HepG2 (cell line): Measurements from ENCODE around the gene SNAPC4. TPM values are rescaled to one million over a fixed set of nuclear protein-coding genes. Genes with fewer than 3 reads are reported as not detected.

ENCODE experiments used
- ATAC-seq: fragments of 200-7000 bp; cut with Tn5 transposase; 3 replicates; pipeline ENCODE4 v1.9.1; 2020; ENCODE audit warnings: mild to moderate bottlenecking, moderate library complexity
- BruUV-seq: library from RNA; stranded (reverse); fragments of 400-500 nt; replicated peaks from 2 replicates; lab custom pipeline; 2021; lab: Mats Ljungman, UMichigan
- CTCF ChIA-PET: fragments of 300-600 bp; formaldehyde crosslinking; extraction: SDS; loops from one replicate; lab custom pipeline; 2021; ENCODE audit warnings: low total read pairs, inconsistent platforms, low intra/inter-chr PET ratio; lab: Yijun Ruan, JAX
- POLR2A ChIA-PET: fragments of 350-600 bp; sonication (Branson Sonifier 250); formaldehyde crosslinking; loops from one replicate; lab custom pipeline; 2020; ENCODE audit warnings: antibody characterized with exemption, inconsistent platforms; lab: Yijun Ruan, JAX
- DNase-seq: peaks from one replicate; pipeline ENCODE4 v3.0.0-alpha.2; 2015; ENCODE audit warnings: low spot score
- FAIRE-seq: peaks from 3 replicates; lab custom pipeline; 2011; peaks lifted over from hg19 to GRCh38; lab: Jason Lieb, UNC
- H2AFZ ChIP-seq: one replicate; pipeline ENCODE4 v1.6.1; 2011; ENCODE audit warnings: low read length, inconsistent platforms
- H3K27ac ChIP-seq: fragments of 300-600 bp; 3 replicates; pipeline ENCODE4 v1.8.0; 2011; ENCODE audit warnings: mixed run types, mild to moderate bottlenecking, mixed read lengths, low read length, inconsistent platforms; ENCODE audit not compliant: insufficient read depth; ENCODE audit errors: extremely low read length
- H3K27me3 ChIP-seq, 2 experiments: fragments of 200-600 bp in 1 of 2; 2 replicates in 1 of 2; 3 replicates in 1 of 2; pipeline versions ENCODE4 v1.6.0 to v1.8.0; 2011; ENCODE audit warnings: low read length in 2 of 2, mild to moderate bottlenecking in 2 of 2, moderate library complexity in 2 of 2, inconsistent platforms in 1 of 2; ENCODE audit not compliant: insufficient read depth in 2 of 2, control insufficient read depth in 1 of 2
- H3K36me3 ChIP-seq, 2 experiments: fragments of 200-600 bp in 1 of 2; replicated peaks in 1 of 2; 2 replicates in 1 of 2; 3 replicates in 1 of 2; pipeline versions ENCODE4 v1.5.1 to v1.8.0; 2011; ENCODE audit warnings: low read length in 2 of 2, inconsistent platforms in 1 of 2; ENCODE audit not compliant: insufficient read depth in 2 of 2, control insufficient read depth in 1 of 2
- H3K4me1 ChIP-seq: 2 replicates; pipeline ENCODE4 v1.5.1; 2012; ENCODE audit warnings: low read length, inconsistent platforms; ENCODE audit not compliant: insufficient read depth
- H3K4me2 ChIP-seq: 2 replicates; pipeline ENCODE4 v1.6.0; 2011; ENCODE audit warnings: low read depth, low read length, inconsistent platforms
- H3K4me3 ChIP-seq, 3 experiments: fragments of 200-600 bp in 1 of 3; sonication (generic), shearing (Covaris generic) in 1 of 3; replicated peaks in 1 of 3; 2 replicates each; pipeline ENCODE4 v1.5.1; 2011 to 2016; ENCODE audit warnings: low read length in 3 of 3, inconsistent platforms in 2 of 3, low read depth in 2 of 3, mild to moderate bottlenecking in 2 of 3, control low read depth in 1 of 3, mixed read lengths in 1 of 3; ENCODE audit not compliant: insufficient read depth in 1 of 3
- H3K79me2 ChIP-seq: one replicate; pipeline ENCODE4 v1.6.1; 2011; ENCODE audit warnings: low read length, inconsistent platforms; ENCODE audit not compliant: insufficient read depth
- H3K9ac ChIP-seq: 2 replicates; pipeline ENCODE4 v1.6.0; 2011; ENCODE audit warnings: mild to moderate bottlenecking, low read depth, low read length, inconsistent platforms; ENCODE audit not compliant: insufficient read depth
- H3K9me3 ChIP-seq: 2 replicates; pipeline ENCODE4 v1.5.1; 2012; ENCODE audit warnings: mild to moderate bottlenecking, low read length
- H4K20me1 ChIP-seq: 2 replicates; pipeline ENCODE4 v1.6.0; 2011; ENCODE audit warnings: inconsistent platforms, mild to moderate bottlenecking, low read length, moderate library complexity; ENCODE audit not compliant: insufficient read depth
- AGO2 ChIP-seq: fragments of 200-400 bp; formaldehyde crosslinking; optimal IDR thresholded peaks from 2 replicates; pipeline ENCODE3; 2017; ENCODE audit warnings: mild to moderate bottlenecking, low read depth, low read length, moderate library complexity
- ARNT2 ChIP-seq: sonication (generic); formaldehyde crosslinking; IDR thresholded peaks from 2 replicates; pipeline ENCODE4 v1.8.0; 2022; ENCODE audit warnings: mild to moderate bottlenecking, low read depth, missing genetic modification reagents, moderate library complexity
- ATF6 ChIP-seq: sonication (generic); formaldehyde crosslinking; conservative IDR thresholded peaks from 2 replicates; pipeline ENCODE4 v1.4.0; 2020; ENCODE audit warnings: missing genetic modification reagents
- DNMT1 ChIP-seq: sonication (generic); formaldehyde crosslinking; IDR thresholded peaks from 2 replicates; pipeline ENCODE4 v1.5.1; 2020; ENCODE audit warnings: mild to moderate bottlenecking, missing genetic modification reagents
- ELF4 ChIP-seq: sonication (generic); formaldehyde crosslinking; IDR thresholded peaks from 2 replicates; pipeline ENCODE4 v1.5.0; 2020; ENCODE audit warnings: missing genetic modification reagents, mild to moderate bottlenecking, moderate library complexity, borderline replicate concordance
- HOXA9 ChIP-seq: sonication (generic); formaldehyde crosslinking; IDR thresholded peaks from 2 replicates; pipeline ENCODE4 v1.8.1; 2022; ENCODE audit warnings: missing genetic modification reagents, mild to moderate bottlenecking, moderate library complexity, borderline replicate concordance
- KDM2A ChIP-seq: sonication (generic); formaldehyde crosslinking; IDR thresholded peaks from 2 replicates; pipeline ENCODE4 v1.4.0; 2020; ENCODE audit warnings: low read depth, missing genetic modification reagents, borderline replicate concordance
- KDM5B ChIP-seq: sonication (generic); formaldehyde crosslinking; IDR thresholded peaks from 2 replicates; pipeline ENCODE4 v1.4.0; 2020; ENCODE audit warnings: missing genetic modification reagents, mild to moderate bottlenecking, borderline replicate concordance
- NFYC ChIP-seq: IDR thresholded peaks from 2 replicates; pipeline ENCODE4 v1.6.1; 2016; ENCODE audit warnings: missing genetic modification reagents, missing compliant biosample characterization
- NONO ChIP-seq, 2 experiments: fragments of 450-650 bp in 1 of 2; sonication (generic) in 1 of 2; formaldehyde crosslinking in 1 of 2; IDR thresholded peaks in 1 of 2; conservative IDR thresholded peaks in 1 of 2; 2 replicates each; pipeline versions ENCODE4 v1.6.1 to v1.8.0; 2017 to 2022; ENCODE audit warnings: mild to moderate bottlenecking in 1 of 2, missing genetic modification reagents in 1 of 2, moderate library complexity in 1 of 2
- RBFOX2 ChIP-seq: fragments of 200-400 bp; formaldehyde crosslinking; IDR thresholded peaks from 2 replicates; pipeline ENCODE4 v1.6.1; 2017; ENCODE audit warnings: low read depth, mild to moderate bottlenecking, low read length
- RBM22 ChIP-seq: fragments of 200-400 bp; formaldehyde crosslinking; optimal IDR thresholded peaks from 2 replicates; pipeline ENCODE3; 2017; ENCODE audit warnings: mild to moderate bottlenecking, low read length, moderate library complexity
- SAP130 ChIP-seq: IDR thresholded peaks from 2 replicates; pipeline ENCODE4 v1.6.1; 2016; ENCODE audit warnings: low read depth
- TARDBP ChIP-seq: sonication (generic); formaldehyde crosslinking; IDR thresholded peaks from 2 replicates; pipeline ENCODE4 v1.8.0; 2022; ENCODE audit warnings: mild to moderate bottlenecking, missing genetic modification reagents
- ZBTB20 ChIP-seq: sonication (generic); formaldehyde crosslinking; IDR thresholded peaks from 2 replicates; pipeline ENCODE4 v1.8.1; 2023; ENCODE audit warnings: missing genetic modification reagents, low read depth, mild to moderate bottlenecking, borderline replicate concordance
- ZNF12 ChIP-seq: sonication (generic); formaldehyde crosslinking; IDR thresholded peaks from 2 replicates; pipeline ENCODE4 v1.5.0; 2020; ENCODE audit warnings: missing genetic modification reagents
- ZNF264 ChIP-seq: sonication (generic); formaldehyde crosslinking; IDR thresholded peaks from 2 replicates; pipeline ENCODE4 v1.4.0; 2020; ENCODE audit warnings: missing genetic modification reagents
- ZNF276 ChIP-seq: sonication (generic); formaldehyde crosslinking; IDR thresholded peaks from 2 replicates; pipeline ENCODE4 v1.4.0; 2020; ENCODE audit warnings: mild to moderate bottlenecking, low read depth, missing genetic modification reagents
- ZNF577 ChIP-seq: sonication (generic); formaldehyde crosslinking; IDR thresholded peaks from 2 replicates; pipeline ENCODE4 v1.4.0; 2020; ENCODE audit warnings: mild to moderate bottlenecking, low read depth, missing genetic modification reagents, borderline replicate concordance
- ZNF841 ChIP-seq: sonication (generic); formaldehyde crosslinking; IDR thresholded peaks from 2 replicates; pipeline ENCODE4 v1.8.1; 2023; ENCODE audit warnings: missing genetic modification reagents, borderline replicate concordance
- WGBS: methylation state at CpG from one replicate; pipeline ENCODE4 v1.1.6; 2017; ENCODE audit warnings: low lambda C conversion rate; 5-methylcytosine and 5-hydroxymethylcytosine counted together
- in situ Hi-C: cut with HindIII; loops from 2 replicates; pipeline ENCODE4 v1.10.0; 2017; ENCODE audit warnings: low pct_unique_long_range_greater_than_20kb; ENCODE audit not compliant: extremely low pct_ligation_motif_present
- intact Hi-C: fragments of 100-400 bp; cut with micrococcal nuclease; formaldehyde crosslinking; loops from one replicate; pipeline ENCODE4 v1.10.0; 2022; ENCODE audit not compliant: unreplicated experiment
- polyA plus RNA-seq, 8 experiments: library from polyadenylated mRNA; depleted of rRNA in 3 of 8; stranded (reverse) in 7 of 8; unstranded in 1 of 8; fragments of >200 nt; fragmentation: Illumina TruSeq in 4 of 8; extraction: Trizol in 4 of 8; gene quantifications; 2 replicates each; pipeline versions ENCODE4 v1.2.1 to v1.2.3, GENCODE V29; 2011 to 2016; ENCODE audit warnings: low read depth in 4 of 8, missing spikeins in 1 of 8, mixed read lengths in 1 of 8; ENCODE audit not compliant: insufficient read depth in 1 of 8
- total RNA-seq, 5 experiments: library from RNA; depleted of rRNA; stranded (reverse); fragments of >200 nt; fragmentation: Illumina TruSeq; extraction: Trizol; gene quantifications; 2 replicates each; pipeline ENCODE4 v1.2.3, GENCODE V29; 2016; ENCODE audit warnings: low read depth in 1 of 5

The SNAPC4 gene
- total and polyA plus RNA-seq, 2 of the 13 experiments (the other 11 are each of a cell fraction or from before 2014, with no cell fraction given), result 2.0 to 6.0 TPM

- no peak overlapping the region for H2AFZ ChIP-seq
- no peaks in the 10 kb centered on the region for H3K27me3 ChIP-seq
- H3K36me3 ChIP-seq, result peaks cover 45 to 82% of the 10 kb centered on the region in 2 experiments
- H3K4me3 ChIP-seq, result no peak overlapping the region
- 95% methylated on average over 38 of the region's 48 CpGs for WGBS
- no peak overlapping the region for H3K27ac ChIP-seq
- peaks cover 5% of the 10 kb centered on the region for H3K79me2 ChIP-seq
- FAIRE-seq, result no peak
- no peaks in the 10 kb centered on the region for H3K4me1 ChIP-seq
- no peak overlapping the region for H3K9ac ChIP-seq
- TF ChIP-seq ZNF276 (CRISPR knock-in tag) (no peak), RBM22 (no peak), SAP130 (CRISPR knock-in tag) (no peak), NONO (IDR thresholded peaks at IDR 0.05) (no peak), NONO (CRISPR knock-in tag; conservative IDR thresholded peaks at IDR 0.05) (no peak), RBFOX2 (peak; percentile 74), KDM2A (CRISPR knock-in tag) (no peak), ELF4 (CRISPR knock-in tag) (no peak), ZNF841 (no peak), ZNF264 (no peak), ARNT2 (no peak), HOXA9 (CRISPR knock-in tag) (0 out of 2 replicates have a peak, but pooled peaks have one; percentile 35), ATF6 (CRISPR knock-in tag) (no peak), AGO2 (peak; percentile 64), ZNF577 (no peak), DNMT1 (CRISPR knock-in tag) (no peak), ZNF12 (CRISPR knock-in tag) (no peak), NFYC (CRISPR knock-in tag) (no peak), TARDBP (CRISPR knock-in tag) (no peak), KDM5B (CRISPR knock-in tag) (no peak), ZBTB20 (CRISPR knock-in tag) (no peak)
- no peaks in the 10 kb centered on the region for H3K9me3 ChIP-seq
- no peak for ATAC-seq
- ChIA-PET POLR2A (no interaction called here), CTCF (interaction anchor here (0.7 kb wide), 1 partner anchor 583 kb away, joined by 3 read pairs; no protein-coding TSS in a partner anchor)
- no peaks in the 10 kb centered on the region for H4K20me1 ChIP-seq
- no peak overlapping the region for H3K4me2 ChIP-seq
- BruUV-seq, result no TSS peak
- intact Hi-C loops, result no loop called here
- DNase-seq, result no peak
- in situ Hi-C loops, result no loop called here
These were observed 18.5 kb upstream of the SNAPC4 start for GRCh38 chr9:136418182-136419091.
